Spleen (tissue), 7 donors: Measurements from ENCODE around the gene SPINK14.

ENCODE experiments used
- POLR2A ChIP-seq, 3 donors: fragments of 450-650 bp; IDR thresholded peaks; one replicate each; pipeline ENCODE4 v1.5.1; 2017; ENCODE audit warnings: antibody characterized with exemption in 3 of 3, mild to moderate bottlenecking in 1 of 3
- TF ChIP-seq, protein P1 (sequence below), 11 experiments: fragments of 200-600 bp in 7 of 11; fragments of 450-650 bp in 4 of 11; sonication (generic) in 4 of 11; IDR thresholded peaks in 8 of 11; conservative IDR thresholded peaks in 3 of 11; 1 replicate in 7 of 11; 2 replicates in 4 of 11; pipeline versions ENCODE4 v1.4.0 to v1.8.0; 2016 to 2021; ENCODE audit warnings: antibody characterized with exemption in 11 of 11, inconsistent platforms in 4 of 11, mild to moderate bottlenecking in 1 of 11
- donor health status: DM: no; HTN: no; CAD: no; lungs with moderate emphysema.
- donor health status: DM: no; HTN: no; CAD: no.
- donor health status: DM: no; HTN: no; CAD: no.

DNA sequence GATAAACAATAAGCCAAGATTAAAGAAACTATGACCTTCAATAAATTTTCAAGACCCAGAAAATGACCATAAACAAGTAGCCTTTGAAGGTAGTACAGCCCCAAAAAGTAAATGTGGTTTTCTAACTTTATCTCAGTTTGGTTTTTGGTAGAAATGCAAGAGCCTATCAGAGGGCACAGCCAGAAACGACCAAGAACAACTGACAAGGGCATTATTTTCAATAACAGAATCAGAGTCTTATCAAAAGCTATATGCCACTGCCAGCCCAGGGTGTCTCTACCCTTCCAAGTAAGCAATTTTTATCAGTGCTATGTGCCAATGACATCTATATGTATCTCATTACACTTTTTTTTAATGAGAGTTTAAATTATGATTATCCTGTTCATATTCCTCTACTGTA, 22.7 kb downstream of the SPINK14 start:
- TF ChIP-seq, protein P1, sequence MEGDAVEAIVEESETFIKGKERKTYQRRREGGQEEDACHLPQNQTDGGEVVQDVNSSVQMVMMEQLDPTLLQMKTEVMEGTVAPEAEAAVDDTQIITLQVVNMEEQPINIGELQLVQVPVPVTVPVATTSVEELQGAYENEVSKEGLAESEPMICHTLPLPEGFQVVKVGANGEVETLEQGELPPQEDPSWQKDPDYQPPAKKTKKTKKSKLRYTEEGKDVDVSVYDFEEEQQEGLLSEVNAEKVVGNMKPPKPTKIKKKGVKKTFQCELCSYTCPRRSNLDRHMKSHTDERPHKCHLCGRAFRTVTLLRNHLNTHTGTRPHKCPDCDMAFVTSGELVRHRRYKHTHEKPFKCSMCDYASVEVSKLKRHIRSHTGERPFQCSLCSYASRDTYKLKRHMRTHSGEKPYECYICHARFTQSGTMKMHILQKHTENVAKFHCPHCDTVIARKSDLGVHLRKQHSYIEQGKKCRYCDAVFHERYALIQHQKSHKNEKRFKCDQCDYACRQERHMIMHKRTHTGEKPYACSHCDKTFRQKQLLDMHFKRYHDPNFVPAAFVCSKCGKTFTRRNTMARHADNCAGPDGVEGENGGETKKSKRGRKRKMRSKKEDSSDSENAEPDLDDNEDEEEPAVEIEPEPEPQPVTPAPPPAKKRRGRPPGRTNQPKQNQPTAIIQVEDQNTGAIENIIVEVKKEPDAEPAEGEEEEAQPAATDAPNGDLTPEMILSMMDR (IDR thresholded peaks at IDR 0.05 in 8 of 11, conservative IDR thresholded peaks at IDR 0.05 in 3 of 11): no peak
- no peak for TF ChIP-seq POLR2A (IDR thresholded peaks at IDR 0.05)
